ENCODE measurements around the gene ROR2.

GRCh38 chr9:91723420-91724067 lies 226.5 kb downstream of the ROR2 start:
- no peak for TF ChIP-seq EZH2 (IDR thresholded peaks at IDR 0.05; ENCODE audit: borderline replicate concordance, low read depth, low read length, severe bottlenecking)
- TF ChIP-seq, protein P1, sequence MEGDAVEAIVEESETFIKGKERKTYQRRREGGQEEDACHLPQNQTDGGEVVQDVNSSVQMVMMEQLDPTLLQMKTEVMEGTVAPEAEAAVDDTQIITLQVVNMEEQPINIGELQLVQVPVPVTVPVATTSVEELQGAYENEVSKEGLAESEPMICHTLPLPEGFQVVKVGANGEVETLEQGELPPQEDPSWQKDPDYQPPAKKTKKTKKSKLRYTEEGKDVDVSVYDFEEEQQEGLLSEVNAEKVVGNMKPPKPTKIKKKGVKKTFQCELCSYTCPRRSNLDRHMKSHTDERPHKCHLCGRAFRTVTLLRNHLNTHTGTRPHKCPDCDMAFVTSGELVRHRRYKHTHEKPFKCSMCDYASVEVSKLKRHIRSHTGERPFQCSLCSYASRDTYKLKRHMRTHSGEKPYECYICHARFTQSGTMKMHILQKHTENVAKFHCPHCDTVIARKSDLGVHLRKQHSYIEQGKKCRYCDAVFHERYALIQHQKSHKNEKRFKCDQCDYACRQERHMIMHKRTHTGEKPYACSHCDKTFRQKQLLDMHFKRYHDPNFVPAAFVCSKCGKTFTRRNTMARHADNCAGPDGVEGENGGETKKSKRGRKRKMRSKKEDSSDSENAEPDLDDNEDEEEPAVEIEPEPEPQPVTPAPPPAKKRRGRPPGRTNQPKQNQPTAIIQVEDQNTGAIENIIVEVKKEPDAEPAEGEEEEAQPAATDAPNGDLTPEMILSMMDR (IDR thresholded peaks at IDR 0.05; ENCODE audit: borderline replicate concordance, extremely low read depth, low read length, poor library complexity, severe bottlenecking): no peak
